ENCODE measurements around the gene SCNN1G.

SCNN1G gene

GRCh38 chr16:23256440-23256839, 73.9 kb downstream of the SCNN1G start:
- TF ChIP-seq CTCF (IDR thresholded peaks at IDR 0.05), result no peak

- TF ChIP-seq CTCF (IDR thresholded peaks at IDR 0.05), result no peak
Measured at GRCh38 chr16:23257682-23258081, 75.1 kb downstream of the SCNN1G start.

GRCh38 chr16:23258919-23259237, 76.3 kb downstream of the SCNN1G start:
- no peak for TF ChIP-seq CTCF (IDR thresholded peaks at IDR 0.05)

All from LNCAP (cell line).